Right ventricle myocardium superior (tissue), 1 donor: Measurements from ENCODE around the gene CNPY1. TPM values are rescaled to one million over a fixed set of nuclear protein-coding genes. Genes with fewer than 3 reads are reported as not detected.

ENCODE experiments used
- ATAC-seq: fragments of 200-7000 bp; cut with Tn5 transposase; one replicate; pipeline ENCODE4 v1.9.1; 2020; ENCODE audit warnings: mild to moderate bottlenecking; ENCODE audit not compliant: poor library complexity
- DNase-seq: peaks from one replicate; pipeline ENCODE4 v3.0.0-alpha.2; 2020
- intact Hi-C: fragments of 100-400 bp; cut with DNase I; formaldehyde crosslinking; loops from one replicate; pipeline ENCODE4 v1.11.2; 2022
- total RNA-seq: library from RNA; stranded (reverse); fragmentation: NEBNext Ultra II Directional; extraction: Animal tissue kit (Norgen Biotek cat#: 25700); gene quantifications from one replicate; pipeline ENCODE4 v1.2.1, GENCODE V29; 2021
- donor health status: DM: no; HTN: yes; CAD: no; lungs with severe emphysema.

CNPY1 gene
- total RNA-seq, 1 donor from 2014 or later, result not detected

DNA sequence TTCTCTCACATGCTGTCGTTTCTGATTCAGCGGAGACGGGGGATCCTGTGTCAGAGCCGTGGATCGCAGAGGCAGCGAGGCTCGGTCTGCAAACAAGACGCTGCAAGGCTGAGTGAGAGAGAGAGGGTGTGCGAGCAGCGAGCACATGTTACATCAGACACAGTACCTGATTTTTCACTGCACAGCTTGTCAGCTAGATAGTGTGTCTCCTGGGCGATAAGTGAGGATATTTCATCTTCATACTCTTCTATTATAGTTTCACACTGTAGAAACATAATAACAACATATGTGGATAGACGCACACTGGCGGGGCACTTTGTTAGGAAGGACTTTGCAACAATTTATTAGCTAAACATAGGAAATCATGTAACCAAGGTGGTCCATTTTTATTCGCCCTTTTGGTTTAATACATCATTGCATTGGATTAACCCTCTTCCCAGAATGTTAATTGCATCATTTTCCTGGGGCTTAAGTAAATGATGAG, 39.5 kb downstream of the CNPY1 start:
- ATAC-seq (no peak), DNase-seq (no peak)
- intact Hi-C loops, result no loop called here

DNA sequence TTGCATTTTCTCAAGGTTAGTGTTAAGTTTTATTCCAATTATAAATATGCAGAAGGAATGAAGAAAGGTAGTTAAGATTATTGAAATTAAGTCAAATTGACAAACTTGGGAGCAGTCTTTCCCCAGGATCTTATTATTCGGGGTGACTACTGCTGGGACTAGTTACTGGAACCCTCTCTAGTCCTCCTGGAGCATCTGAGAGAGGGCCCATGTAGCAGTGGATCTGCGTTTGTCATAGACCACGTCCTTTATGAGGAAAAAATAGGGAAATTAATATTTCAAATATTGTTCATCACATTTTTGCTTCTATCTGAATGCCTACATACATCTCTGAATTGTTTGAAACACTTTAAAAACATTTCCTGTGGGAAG, 41.0 kb downstream of the CNPY1 start:
- DNase-seq, result no peak
- ATAC-seq, result no peak
- intact Hi-C loops, result no loop called here

DNA sequence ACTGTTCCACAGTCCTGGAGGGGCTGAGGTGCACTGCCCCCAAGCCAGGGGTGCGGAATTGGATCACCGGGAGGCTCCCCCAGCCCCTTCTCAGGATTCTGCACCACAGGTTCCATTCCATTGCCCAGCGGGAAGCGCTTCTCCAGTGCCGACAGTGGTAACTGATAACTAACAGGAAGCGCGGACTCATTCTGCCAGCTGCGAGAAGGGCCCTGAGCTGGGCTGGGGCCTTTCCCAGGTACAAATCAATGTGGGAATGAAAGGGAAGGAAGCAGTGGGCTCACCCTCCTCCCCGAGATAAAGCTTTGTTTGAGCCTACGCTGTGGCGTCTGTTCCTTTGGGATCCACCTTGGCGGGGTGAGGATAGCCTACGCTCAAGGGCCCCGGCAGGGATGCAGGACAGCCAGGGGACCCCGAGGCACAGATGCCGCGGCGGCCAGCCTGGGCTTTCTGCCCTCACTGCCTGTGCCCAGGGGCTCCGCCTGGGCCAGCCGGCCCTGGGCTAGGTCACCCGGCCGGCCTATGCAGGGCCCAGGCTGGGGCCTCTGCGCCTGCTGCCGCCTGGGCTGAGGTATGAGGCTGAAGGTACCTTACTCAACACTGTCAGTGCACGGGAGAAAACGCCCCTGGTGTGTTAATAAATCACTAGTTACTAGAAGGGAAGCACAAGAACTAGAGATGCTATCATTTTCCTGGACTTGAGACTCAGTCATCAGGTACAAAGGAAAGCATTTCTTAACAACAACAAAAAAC, 49.0 kb downstream of the CNPY1 start:
- DNase-seq (no peak), ATAC-seq (no peak)
- intact Hi-C loops, result no loop called here

DNA sequence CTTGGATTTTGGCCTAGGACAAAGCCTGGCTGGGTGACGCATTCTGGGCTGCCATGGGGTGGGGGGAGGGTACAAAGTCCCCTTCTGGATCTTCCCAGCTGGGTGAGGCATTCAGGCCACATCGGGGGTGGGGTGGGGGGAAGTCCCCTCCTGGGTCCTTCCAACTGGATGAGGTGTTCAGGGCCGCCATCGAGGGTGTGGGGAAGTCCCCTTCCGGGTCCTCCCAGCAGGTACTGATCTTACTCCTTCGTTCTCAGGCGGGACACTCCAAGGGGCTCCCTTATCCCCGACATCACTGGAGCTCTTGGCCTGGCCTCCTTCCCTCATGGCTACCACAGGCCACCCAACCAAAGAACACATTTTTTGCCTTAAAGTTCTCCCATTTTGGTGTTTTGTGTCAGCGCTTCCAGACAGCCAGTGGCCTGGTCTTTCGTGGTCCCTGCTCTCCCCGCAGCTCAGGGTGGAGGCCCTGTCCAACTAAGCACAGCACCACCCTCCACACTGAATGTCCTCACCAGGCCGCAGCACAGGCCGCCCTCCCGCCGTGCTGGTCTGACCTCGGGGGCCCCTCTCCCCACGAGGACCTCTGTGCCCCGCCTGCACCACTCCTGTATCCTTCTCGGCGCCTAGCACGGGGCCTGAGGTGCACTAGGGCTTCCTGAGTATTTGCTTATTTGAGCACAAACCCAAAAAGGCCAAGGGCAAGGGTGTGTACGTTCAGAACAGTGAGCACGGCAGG, 49.9 kb downstream of the CNPY1 start:
- ATAC-seq, result no peak
- intact Hi-C loops, result no loop called here
- DNase-seq, result no peak

DNA sequence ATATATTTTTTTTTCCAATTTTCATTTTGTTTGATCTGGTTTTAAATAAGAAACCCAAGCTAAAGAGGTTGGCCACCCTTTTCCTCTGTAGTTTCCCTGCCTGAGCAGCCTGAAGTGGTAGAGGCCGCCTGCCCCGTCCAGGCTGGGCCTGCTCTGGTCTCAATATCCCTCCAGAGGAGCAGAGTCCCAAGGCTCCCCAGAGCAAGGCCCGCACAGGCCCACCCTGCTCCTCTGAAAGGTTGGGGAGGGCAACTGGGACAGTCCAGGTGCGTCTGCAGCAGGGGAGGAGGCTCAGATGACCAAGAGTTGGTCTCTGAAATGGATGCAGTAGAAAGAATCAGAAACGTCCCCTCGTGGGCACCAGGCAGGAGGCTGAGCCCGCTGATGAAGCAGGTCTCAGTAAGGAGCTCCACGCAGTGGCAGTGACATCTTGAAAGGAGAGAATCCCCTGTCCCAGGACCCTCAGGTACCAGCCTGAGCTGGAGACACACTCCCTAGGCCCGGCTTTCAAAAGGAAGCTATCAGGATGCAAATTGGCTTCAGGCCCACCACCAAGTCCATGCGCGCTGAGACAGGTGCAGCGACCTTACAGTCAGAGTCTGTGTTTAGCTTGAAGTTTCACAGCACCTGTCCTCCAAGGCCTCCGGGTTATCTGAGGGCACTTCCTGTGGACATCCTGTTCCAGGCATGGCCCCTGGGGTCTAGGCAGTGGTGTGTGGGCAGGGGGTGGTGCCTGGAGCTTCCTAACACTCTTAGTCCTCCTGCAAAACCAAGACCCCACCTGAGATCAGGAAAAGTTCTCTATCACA, 50.7 kb downstream of the CNPY1 start:
- DNase-seq, result no peak
- ATAC-seq, result no peak
- intact Hi-C loops, result no loop called here

DNA sequence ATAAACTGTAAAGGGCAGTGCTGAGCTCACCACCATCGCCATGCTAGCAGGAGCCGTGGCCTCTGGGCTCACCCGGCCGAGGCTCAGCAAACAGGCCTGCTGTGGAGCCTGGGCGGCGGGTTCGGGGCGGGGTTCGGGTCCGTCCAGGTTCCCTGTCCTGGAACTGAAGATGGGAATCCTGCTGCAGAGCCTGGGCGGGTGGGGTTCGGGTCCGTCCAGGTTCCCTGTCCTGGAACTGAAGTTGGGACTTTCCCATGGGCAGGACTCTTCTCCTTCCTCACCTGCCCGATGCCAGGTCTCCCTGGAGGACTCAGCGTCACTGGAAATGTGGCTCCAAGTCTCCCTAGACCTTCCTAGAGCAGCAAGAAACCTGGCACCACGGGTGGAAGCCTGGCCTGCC, 51.8 kb downstream of the CNPY1 start:
- intact Hi-C loops, result no loop called here
- no peak for DNase-seq
- no peak for ATAC-seq

DNA sequence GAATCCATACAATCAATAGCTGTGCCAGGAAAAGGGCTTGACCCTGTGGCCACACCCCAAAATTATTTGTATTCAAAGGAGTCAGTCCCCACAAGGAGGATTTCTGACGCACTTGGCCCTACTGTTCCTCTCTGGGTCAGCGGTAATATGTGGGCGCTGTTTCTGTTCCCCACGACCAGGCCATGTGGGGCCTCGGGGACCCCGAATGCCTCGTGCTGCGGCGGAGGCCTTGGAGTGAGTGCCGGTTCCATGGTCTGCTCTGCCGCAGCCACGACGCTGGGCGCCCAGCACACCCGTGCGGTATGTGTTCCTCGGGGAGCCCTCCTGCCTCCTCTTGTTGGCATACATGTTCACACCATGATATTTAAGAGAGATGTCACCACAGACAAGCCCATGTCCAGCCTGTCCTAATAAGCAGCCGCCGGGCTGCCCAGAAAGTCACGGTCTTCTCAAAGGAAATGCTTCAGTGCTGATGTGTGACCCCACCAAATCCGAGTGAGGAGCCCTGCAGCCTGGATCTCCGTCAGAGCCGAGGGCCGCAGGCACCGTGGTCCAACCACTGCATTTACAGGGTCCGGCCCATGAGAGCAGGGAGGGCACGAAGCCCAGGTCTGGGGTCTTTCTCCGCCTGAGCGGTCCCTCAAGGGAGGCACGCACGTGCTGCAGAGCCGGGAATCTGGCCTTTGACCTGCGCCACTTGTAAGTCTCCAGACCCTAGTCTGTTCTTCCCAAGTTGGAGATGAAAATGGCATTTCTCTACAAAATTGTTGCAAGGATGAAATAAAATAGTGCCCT, 52.4 kb downstream of the CNPY1 start:
- ATAC-seq (no peak), DNase-seq (no peak)
- intact Hi-C loops, result no loop called here

DNA sequence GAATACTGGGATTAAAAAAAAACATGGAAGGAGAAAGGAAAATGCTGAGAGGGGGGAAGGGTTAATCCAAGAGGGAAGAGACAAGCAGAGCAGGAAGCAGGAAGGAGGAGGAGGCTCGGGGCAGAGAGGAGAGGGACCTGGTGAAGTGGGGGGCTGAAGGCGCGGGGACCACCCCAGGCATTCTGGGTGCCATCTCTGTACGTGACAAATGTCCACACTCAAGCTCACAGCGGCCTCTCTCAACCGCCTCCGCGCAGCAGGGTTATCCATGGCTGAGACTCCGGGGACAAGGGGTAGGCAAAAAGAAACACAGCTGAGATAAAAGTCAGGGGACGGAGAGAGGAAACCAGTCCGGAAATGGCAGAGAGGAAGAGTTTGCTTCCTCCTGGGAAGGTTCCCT, 54.5 kb downstream of the CNPY1 start:
- DNase-seq, result no peak
- intact Hi-C loops, result no loop called here
- no peak for ATAC-seq

DNA sequence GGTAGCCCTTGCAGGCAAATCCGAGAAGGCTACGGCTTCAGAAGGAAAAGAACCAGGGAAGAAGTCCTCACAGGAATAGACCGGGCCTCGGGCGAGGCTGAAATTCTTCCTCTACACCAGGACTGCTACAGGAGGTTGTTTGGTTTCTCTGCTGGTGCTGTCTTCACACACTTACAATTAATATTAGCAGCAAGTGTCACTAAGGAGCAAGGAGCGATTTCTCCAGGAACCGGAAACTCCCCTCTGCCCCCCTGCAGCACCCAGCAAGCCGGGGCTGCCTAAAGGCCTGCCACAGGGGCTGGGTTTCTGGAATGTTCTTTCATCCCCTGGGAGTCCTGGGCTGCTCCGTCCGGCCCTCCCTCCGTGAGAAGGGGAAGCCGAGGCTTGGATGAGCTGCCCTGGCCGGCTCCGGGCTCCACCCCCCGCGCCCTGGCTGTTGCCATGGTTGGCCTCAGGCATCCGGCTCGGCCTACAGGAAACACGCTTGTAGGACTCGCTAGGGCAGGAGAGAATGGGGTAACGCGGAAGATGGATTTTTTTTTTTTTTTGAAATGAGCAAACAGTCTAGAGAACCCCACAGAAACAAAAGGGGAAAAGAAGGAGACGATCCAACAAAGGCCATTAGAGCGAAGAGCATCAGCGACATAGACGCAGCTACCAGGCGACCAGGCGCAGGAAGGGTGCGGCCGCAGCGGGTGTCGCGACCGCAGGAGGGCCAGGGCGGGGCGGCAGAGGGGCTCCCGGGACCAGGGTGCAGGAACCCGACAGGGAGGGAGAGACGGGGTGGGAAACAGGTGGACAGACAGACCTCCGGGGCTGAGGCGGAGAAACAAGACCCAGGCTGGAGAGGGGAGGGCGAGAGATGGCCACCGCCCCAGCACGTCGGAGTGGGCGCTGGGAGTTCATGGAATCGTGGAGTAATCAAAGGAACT, 55.4 kb downstream of the CNPY1 start:
- peak; percentile 90 for ATAC-seq
- intact Hi-C loops, result no loop called here
- peak; percentile 82 for DNase-seq

GRCh38 chr7:155489862-155490696, 56.3 kb downstream of the CNPY1 start:
- DNase-seq, result no peak
- intact Hi-C loops, result no loop called here
- peak; percentile 80 for ATAC-seq

DNA sequence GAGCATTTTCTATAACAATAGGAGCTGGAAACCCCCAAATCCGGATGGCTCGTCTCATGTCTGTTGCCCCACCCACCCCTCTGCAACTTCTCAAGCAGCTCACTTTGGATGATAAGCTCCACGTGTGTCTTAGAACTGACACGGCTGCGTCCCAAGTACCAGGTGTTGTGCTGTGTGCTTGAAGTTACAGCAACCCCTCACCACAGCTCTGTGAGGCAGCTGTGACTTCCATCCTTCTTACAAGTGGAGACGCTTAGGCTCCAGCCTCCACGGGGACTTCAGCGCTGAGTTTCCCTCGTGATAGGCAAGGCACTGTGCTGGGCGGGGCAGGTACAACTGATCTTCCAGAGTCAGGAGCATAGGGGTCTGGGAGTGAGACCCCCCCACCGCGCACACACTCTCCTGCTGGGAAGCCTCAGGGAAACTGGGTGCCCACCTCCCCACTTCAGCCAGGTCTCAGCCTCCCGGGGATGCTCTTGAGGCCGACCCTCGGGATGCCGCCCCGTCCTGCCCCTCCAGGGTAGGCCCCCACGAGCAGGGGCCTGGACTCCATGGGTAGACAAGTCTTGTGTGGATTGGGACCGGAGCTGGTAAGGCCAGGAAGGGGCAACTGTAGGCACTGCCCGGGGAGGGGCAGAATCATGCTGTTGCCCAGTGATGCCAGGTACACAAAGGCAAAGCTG, 57.1 kb downstream of the CNPY1 start:
- intact Hi-C loops, result no loop called here
- ATAC-seq (no peak), DNase-seq (no peak)

GRCh38 chr7:155488483-155489127, 57.8 kb downstream of the CNPY1 start:
- intact Hi-C loops, result no loop called here
- no peak for ATAC-seq
- DNase-seq, result no peak

DNA sequence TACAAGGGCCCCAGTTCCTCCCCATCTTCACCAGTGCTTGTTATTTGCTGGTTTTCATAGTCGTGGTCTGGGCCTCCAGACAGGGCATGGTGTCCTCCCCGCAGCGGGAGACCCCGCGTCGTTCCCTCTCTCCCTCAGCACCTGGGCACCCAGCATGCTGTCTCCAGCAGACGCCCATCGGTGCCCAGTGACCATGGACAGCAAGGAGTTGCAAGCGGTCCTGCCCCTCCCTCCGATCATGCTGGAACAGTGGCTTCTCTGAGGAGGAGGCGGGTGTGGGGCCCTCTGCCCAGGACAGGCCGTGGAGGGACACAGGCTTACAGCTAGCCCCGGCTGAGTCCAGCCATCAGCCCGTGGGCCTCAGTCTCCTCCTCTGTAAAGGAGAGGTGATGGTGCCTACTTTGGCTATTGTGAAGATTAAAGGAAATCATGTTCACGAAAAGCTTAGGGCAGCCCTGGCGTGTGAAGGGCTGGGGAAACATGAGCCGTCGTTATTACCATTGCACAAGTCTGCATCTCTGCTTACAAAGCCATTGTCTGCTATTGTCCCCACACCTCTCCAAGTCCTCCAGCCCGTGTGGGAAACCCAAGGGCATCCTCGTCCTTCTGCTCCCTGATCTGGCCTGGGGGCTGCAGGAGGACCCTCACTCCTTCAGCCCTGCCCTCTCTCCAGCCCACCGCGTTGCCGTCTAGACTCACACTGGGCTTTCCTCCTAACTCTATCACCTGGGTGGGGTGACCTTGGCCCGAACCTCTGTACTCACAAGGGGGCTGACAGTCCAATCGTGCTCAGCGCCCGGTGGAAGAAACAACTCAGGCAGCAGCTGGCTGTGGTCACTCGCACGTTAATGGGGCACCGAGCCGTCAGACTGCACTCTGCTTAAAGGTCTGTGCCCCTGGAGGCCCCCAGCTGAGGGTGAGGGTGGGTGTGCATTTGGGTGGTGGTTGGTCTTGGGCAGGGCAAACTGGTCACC, 58.6 kb downstream of the CNPY1 start:
- ATAC-seq, result no peak
- intact Hi-C loops, result no loop called here
- DNase-seq, result no peak

GRCh38 chr7:155486783-155487508, 59.4 kb downstream of the CNPY1 start:
- ATAC-seq (no peak), DNase-seq (no peak)
- intact Hi-C loops, result no loop called here
